Measurements from ENCODE around the gene KCNB1. TPM values are rescaled to one million over a fixed set of nuclear protein-coding genes. Genes with fewer than 3 reads are reported as not detected.

KCNB1 gene
- total and polyA plus RNA-seq, 12 donors = 0.64 to 4.2 (median 1.1) TPM

GRCh38 chr20:49360242-49360968 is 122.1 kb downstream of the KCNB1 start:
- no peaks in the 10 kb centered on the region for H3K9me3 ChIP-seq
- ATAC-seq (no peak), DNase-seq (no peak)
- H3K4me3 ChIP-seq = no peak overlapping the region
- WGBS, 2 donors = 64 to 69% methylated on average over 6 of the region's 6 CpGs
- intact Hi-C loops (cut with DNase I) = no loop called here
- no peak overlapping the region for H3K27ac ChIP-seq
- H3K27me3 ChIP-seq = peaks cover 0 to 3% (median 0%) of the 10 kb centered on the region in 7 donors
- no peaks in the 10 kb centered on the region for H3K4me1 ChIP-seq
- no peak for TF ChIP-seq CTCF (IDR thresholded peaks at IDR 0.05)
- H3K36me3 ChIP-seq = no peaks in the 10 kb centered on the region

DNA sequence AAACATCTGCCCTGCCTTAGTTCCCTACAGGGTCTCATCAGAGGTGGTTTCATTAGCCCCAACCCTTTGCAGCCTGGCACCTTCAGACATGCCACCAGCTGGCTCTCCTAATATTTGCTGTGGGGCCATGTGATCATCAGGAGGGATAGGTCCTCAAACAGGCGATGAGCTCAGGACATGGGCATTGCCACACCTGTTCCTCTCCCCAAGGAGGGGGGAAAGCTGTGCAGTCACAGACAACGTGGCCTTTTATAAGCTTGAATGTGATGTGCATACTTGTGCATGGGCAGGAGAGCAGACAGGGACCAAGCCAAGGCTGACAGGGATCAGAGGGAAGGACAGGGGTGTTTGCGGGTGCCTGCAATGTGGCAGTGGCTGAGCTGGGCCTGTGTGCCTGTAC is 125.8 kb downstream of the KCNB1 start:
- Histone ChIP-seq H3K4me3 (no peak overlapping the region), H3K4me1 (no peaks in the 10 kb centered on the region), H3K27ac (no peak overlapping the region), H3K27me3 (peaks cover 0 to 3% (median 0%) of the 10 kb centered on the region in 7 donors), H3K36me3 (no peaks in the 10 kb centered on the region), H3K9me3 (no peaks in the 10 kb centered on the region)
- ATAC-seq (no peak), DNase-seq (no peak)
- no peak for TF ChIP-seq CTCF (IDR thresholded peaks at IDR 0.05)
- WGBS, 2 donors = 74 to 82% methylated on average over 3 of the region's 3 CpGs
- intact Hi-C loops (cut with DNase I) = no loop called here

DNA sequence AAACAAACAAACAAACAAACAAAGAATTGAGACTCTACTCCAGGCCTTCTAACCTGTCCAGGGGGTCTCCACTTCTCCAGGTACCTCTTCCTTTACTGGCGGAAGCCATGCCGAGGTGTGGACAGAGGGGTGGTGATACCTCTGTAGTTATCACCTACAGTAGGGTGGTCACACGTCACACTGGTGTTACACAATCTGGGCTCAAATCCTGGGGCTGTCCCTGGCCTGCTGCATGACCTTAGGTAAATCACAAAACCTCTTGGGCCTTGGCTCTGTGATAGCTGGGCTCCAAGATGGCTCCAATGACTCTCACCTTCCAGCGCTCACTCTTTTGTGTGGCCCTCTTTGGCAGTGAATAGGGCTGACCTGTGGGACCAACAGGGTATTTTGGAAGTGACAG is 127.8 kb downstream of the KCNB1 start:
- ATAC-seq (no peak), DNase-seq (no peak)
- Histone ChIP-seq H3K36me3 (no peaks in the 10 kb centered on the region), H3K4me1 (no peaks in the 10 kb centered on the region), H3K9me3 (no peaks in the 10 kb centered on the region), H3K27me3 (peaks cover 0 to 3% (median 0%) of the 10 kb centered on the region in 7 donors), H3K27ac (no peak overlapping the region), H3K4me3 (no peak overlapping the region)
- 79 to 83% methylated on average over 4 of the region's 4 CpGs for WGBS, 2 donors
- TF ChIP-seq CTCF (IDR thresholded peaks at IDR 0.05) = no peak
- intact Hi-C loops (cut with DNase I) = no loop called here

- WGBS, 2 donors = 76 to 81% methylated on average over 4 of the region's 4 CpGs
- no peak for ATAC-seq
- TF ChIP-seq CTCF (IDR thresholded peaks at IDR 0.05) = no peak
Observed at GRCh38 chr20:49353348-49353747, 129.1 kb downstream of the KCNB1 start.

More at GRCh38 chr20:49353348-49353747, 129.1 kb downstream of the KCNB1 start:
- Histone ChIP-seq H3K4me3 (no peak overlapping the region), H3K27ac (no peak overlapping the region), H3K27me3 (peaks cover 0 to 3% (median 0%) of the 10 kb centered on the region in 7 donors), H3K4me1 (no peaks in the 10 kb centered on the region), H3K9me3 (no peaks in the 10 kb centered on the region), H3K36me3 (no peaks in the 10 kb centered on the region)
- intact Hi-C loops (cut with DNase I) = no loop called here
- no peak for DNase-seq
